ENCODE measurements around the gene AOPEP.

Gene AOPEP

GRCh38 chr9:95085036-95085770 lies 358.7 kb downstream of the AOPEP start:
- H3K4me3 ChIP-seq (ENCODE audit: low read depth, low read length) = no peak overlapping the region
- TF ChIP-seq CTCF (IDR thresholded peaks at IDR 0.05; ENCODE audit: borderline replicate concordance, insufficient read depth, low read depth, low read length) = no peak

DNA sequence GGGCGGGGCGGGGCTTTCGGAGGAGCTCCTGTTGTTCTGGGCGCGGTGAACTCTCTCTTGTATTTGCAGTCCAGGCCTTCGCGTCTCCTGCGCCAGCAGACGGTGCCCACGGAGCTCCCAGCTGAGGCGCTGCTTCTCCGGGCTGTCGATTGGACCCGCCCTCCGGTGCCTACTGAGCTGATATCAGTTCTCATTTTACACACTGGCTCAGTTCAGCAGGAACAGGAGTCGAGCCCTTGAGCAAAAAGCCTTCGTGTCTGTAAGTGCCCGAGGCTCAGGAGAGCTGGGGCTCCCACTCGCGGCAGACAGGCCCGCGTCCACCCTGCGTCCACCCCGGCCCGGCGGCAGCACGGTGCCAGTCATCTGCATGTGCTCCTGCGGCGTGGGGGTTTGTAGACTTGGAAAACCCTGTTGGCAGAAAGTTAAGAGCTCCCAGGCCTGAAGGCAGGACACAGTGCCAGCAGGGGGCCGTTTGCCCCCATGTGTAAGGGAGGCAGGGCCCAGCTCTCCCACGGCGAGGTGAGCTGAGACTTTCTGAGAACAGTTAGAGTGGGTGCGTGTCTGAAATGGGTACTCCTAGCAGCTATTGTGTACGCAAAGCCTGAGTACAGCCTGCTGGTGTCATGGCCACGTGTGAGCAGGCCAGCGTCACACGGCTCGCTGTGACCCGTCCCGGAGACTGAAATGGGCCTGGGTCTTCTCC lies 359.5 kb downstream of the AOPEP start:
- no peak for TF ChIP-seq CTCF (IDR thresholded peaks at IDR 0.05; ENCODE audit: borderline replicate concordance, insufficient read depth, low read depth, low read length)

GRCh38 chr9:95086564-95086955 lies 360.1 kb downstream of the AOPEP start:
- no peak for TF ChIP-seq CTCF (IDR thresholded peaks at IDR 0.05; ENCODE audit: borderline replicate concordance, insufficient read depth, low read depth, low read length)
- H3K4me3 ChIP-seq (ENCODE audit: low read depth, low read length) = no peak overlapping the region

More for the DNA sequence above, 359.5 kb downstream of the AOPEP start:
- no peak overlapping the region for H3K4me3 ChIP-seq (ENCODE audit: low read depth, low read length)

DNA sequence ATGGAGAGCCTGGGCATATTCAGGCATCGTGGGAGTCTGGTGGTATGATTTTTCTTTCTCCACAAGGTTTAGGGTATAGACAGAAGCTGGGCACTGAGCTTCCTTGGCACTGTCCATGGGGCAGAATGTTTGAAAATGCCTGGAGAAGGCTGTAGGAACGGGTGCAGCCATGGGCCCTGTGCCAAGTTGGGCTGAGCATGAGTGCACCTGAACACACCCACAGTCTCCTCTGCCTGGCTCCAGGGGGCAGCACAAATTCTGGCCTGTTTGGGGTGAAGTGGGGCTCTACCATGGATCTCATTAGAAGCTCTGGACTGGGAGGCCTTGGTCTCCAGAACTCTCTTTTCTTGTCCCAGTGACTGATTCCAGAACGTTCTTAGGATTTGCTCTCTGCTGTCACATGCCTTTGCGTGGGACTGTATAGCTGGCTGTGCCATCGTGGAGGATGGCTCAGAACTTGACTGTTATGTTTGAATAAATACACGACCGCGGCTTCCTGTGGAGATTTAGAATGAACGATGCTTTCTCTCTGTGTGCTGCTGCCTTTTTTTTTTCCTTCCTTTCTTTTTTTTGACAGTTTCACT lies 361.3 kb downstream of the AOPEP start:
- H3K4me3 ChIP-seq (ENCODE audit: low read depth, low read length) = no peak overlapping the region
- no peak for TF ChIP-seq CTCF (IDR thresholded peaks at IDR 0.05; ENCODE audit: borderline replicate concordance, insufficient read depth, low read depth, low read length)

- TF ChIP-seq CTCF (IDR thresholded peaks at IDR 0.05; ENCODE audit: borderline replicate concordance, insufficient read depth, low read depth, low read length) = no peak
- H3K4me3 ChIP-seq (ENCODE audit: low read depth, low read length) = no peak overlapping the region
These were observed 362.1 kb downstream of the AOPEP start for GRCh38 chr9:95088421-95089161.

GRCh38 chr9:95089257-95090022 lies 362.9 kb downstream of the AOPEP start:
- H3K4me3 ChIP-seq (ENCODE audit: low read depth, low read length) = no peak overlapping the region
- TF ChIP-seq CTCF (IDR thresholded peaks at IDR 0.05; ENCODE audit: borderline replicate concordance, insufficient read depth, low read depth, low read length) = no peak

All from GM12875 (cell line).